Choroid plexus epithelial cell (primary cell): ENCODE results near the gene EPN1.
A peak's percentile ranks its signal among the peaks of the same experiment; 100 is the strongest.

Source experiments
- DNase-seq: peaks from one replicate; pipeline ENCODE4 v3.0.0-alpha.2; 2010; ENCODE audit warnings: low read depth
- H3K4me3 ChIP-seq: 2 replicates; pipeline ENCODE4 v1.5.1; 2011; ENCODE audit warnings: low read depth, mild to moderate bottlenecking, control low read depth, low read length, moderate library complexity
- TF ChIP-seq, protein P1 (sequence below): conservative IDR thresholded peaks from 2 replicates; pipeline ENCODE4 v1.5.1; 2011; ENCODE audit warnings: low read depth, mild to moderate bottlenecking, control low read depth, inconsistent platforms, low read length, moderate library complexity

EPN1 gene

DNA sequence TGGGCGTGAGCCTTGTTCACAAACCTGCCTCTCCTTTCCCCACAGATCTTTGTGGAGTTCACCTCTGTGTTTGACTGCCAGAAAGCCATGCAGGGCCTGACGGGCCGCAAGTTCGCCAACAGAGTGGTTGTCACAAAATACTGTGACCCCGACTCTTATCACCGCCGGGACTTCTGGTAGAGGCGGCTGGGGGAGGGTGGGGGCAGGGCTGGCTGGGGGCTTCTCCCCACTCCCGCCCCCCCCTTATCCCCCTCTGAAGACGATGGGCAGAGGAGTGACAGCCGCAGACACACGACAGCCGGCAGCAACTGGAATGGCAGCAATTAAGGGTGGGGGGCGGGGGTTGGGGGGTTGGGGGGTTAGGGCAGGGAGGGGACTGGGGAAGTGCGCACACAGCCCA is 1.1 kb upstream of the EPN1 start:
- no peak overlapping the region for H3K4me3 ChIP-seq
- TF ChIP-seq, protein P1, sequence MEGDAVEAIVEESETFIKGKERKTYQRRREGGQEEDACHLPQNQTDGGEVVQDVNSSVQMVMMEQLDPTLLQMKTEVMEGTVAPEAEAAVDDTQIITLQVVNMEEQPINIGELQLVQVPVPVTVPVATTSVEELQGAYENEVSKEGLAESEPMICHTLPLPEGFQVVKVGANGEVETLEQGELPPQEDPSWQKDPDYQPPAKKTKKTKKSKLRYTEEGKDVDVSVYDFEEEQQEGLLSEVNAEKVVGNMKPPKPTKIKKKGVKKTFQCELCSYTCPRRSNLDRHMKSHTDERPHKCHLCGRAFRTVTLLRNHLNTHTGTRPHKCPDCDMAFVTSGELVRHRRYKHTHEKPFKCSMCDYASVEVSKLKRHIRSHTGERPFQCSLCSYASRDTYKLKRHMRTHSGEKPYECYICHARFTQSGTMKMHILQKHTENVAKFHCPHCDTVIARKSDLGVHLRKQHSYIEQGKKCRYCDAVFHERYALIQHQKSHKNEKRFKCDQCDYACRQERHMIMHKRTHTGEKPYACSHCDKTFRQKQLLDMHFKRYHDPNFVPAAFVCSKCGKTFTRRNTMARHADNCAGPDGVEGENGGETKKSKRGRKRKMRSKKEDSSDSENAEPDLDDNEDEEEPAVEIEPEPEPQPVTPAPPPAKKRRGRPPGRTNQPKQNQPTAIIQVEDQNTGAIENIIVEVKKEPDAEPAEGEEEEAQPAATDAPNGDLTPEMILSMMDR: no peak
- DNase-seq: no peak

DNA sequence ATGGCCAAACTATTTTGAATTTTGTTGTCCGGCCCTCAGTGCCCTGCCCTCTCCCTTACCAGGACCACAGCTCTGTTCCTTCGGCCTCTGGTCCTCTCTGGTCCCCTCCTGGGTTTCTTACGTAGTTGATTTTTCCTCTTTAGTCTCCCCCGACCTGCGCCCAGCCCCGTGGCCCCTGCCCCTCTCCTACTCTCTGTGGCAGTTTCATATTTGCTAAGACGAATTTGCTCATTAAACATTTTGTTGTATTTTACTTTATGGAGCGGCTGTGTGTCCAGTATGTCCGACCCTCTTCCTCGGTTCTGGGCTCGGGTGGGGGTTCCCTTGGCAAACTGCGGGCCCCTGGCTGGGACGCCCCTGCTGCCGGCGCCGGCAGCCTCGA is 576 bp upstream of the EPN1 start:
- DNase-seq: no peak
- TF ChIP-seq, protein P1: no peak
- peak overlapping the region; percentile 82 for H3K4me3 ChIP-seq

DNA sequence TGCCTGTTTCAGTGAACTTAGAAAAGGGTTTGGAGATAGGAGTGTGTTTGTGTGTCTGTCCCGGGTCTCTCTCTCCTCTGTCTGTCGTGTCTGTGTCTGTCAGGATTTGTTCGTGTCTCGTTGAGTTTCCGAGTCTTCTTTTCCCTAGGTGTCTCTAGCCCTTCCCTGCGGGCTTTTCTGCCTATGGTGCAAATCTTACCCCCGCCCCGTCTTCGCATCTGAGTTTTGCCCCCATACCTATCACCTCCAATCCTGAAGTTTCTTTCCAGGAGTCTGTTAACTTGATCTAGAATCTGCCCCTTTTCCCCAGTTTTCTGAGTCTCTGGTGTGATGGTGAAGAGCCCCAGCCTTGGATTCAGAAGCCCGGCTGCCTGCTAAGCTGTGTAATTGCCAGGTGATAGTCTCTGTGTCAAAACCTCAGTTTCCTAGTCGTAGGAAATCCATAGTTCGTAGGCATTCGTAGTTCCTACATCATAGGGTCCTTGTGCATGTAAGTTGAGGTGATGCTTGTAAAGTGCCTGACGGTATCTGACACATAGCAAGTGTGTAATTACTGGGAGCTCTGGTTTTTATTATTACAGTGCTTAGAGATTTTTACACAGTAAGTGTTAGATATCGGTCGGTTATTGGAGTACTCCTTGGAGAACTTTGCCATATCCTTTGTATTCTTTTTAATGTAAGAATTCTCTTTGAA is 782 bp downstream of the EPN1 start:
- peak overlapping the region; percentile 82 for H3K4me3 ChIP-seq
- TF ChIP-seq, protein P1: no peak
- DNase-seq: no peak

DNA sequence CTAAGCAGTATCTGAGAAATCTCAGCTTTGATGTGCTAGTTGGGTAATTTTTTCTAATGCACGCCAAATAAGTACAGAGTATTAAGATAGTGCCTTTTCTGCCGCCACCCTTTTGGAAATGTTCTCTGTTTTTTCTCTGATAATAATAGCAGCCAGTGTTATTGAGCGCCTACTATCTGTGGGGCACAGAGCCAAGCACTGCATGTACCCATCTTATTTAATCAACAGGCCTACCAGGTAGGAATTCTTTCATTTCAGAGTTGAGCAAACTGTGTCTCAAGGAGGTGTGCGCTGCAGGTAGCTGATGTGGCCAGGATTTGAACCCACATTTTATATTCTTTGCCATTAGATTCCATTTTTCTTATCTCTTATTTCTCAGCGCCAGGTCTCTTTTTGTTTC is 1.4 kb downstream of the EPN1 start:
- peak overlapping the region; percentile 82 for H3K4me3 ChIP-seq
- DNase-seq: peak; percentile 31
- TF ChIP-seq, protein P1: peak; percentile 30

DNA sequence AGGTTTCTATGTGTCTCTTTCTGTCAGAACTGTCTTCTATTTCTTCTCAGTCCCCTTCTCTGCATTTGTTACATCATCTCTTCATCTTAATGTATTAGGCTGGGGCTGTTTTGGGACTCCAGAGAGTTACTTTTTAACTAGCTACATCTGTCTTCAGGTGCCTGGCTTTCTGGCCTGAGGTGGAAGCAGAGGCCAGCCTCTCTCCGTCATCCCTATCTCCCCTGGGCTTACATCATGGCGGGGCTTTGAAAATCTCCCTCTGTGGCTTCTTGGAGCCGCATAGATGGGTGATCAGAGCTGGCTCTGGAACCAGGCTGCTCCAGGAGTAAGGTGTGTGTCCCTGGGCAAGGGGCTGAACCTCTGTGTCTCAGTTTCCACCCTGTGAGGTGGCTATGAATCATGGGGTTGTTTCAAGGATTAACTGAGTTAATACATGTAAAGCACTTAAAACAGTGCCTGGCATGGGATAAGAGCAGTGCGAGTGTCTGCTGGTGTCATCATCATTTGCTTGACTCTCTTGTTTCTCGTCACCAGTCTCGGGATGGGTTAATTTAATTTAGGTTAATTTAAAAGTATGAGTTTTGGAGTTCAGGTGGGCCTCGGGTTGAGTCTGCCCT is 2.0 kb downstream of the EPN1 start:
- no peak for DNase-seq
- TF ChIP-seq, protein P1: no peak
- peak overlapping the region; percentile 4 for H3K4me3 ChIP-seq

DNA sequence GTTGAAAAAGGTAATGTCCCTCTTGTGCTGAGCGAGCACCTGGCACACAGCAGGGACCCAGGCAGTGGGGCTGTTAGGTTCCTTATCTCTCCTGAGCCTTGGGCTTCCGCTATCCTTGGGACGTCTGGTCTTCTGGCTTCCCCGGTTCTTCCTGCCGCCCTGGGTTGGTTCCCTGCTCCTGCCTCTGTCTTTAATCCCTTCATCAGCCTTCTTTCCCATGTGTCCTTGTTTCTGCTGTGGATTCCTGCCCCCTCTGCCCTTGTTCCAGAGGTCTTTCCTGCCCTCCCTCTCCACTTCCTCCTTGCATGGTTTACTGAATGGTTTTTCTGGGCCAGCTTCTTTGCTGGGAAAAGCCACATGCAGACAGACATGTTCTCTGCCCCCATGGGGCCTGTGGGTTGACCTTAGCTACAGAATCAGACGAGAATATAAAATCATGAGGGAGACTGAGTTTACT is 2.6 kb downstream of the EPN1 start:
- H3K4me3 ChIP-seq: no peak overlapping the region
- TF ChIP-seq, protein P1: no peak

DNA sequence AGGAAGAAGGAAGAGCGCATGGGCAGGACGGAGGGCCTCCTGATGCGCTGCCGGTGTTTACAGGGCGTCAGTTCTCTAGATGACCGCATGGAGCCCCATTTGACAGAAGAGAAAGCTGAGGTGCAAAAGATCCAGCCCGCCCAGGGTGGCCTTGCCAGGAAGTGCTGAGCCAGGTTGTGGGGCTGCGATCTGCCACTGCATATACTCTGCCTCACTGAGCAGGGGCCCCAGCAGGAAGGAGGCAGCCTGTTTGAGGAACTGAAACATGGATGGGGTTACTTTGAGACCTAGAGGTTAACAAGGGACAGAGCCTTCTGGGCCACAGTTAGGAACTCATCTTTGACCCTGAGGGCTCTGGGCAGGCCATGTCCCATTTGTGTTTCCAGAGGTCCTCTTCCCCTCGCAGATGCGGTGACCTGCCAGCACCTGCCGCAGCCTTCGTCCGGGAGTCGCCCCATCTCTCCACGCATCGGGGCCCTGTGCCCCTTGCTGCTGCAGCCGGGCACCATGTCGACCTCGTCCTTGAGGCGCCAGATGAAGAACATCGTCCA is 3.2 kb downstream of the EPN1 start:
- H3K4me3 ChIP-seq: no peak overlapping the region
- TF ChIP-seq, protein P1: no peak
- DNase-seq: no peak

More for the DNA sequence above, 2.6 kb downstream of the EPN1 start:
- DNase-seq: peak; percentile 19
